NAMALWA (cell line): ENCODE data around the gene TSPAN10.

Experiments used
- DNase-seq: peaks from one replicate; pipeline ENCODE4 v3.0.0-alpha.2; 2015; ENCODE audit warnings: low spot score

Gene TSPAN10

DNA sequence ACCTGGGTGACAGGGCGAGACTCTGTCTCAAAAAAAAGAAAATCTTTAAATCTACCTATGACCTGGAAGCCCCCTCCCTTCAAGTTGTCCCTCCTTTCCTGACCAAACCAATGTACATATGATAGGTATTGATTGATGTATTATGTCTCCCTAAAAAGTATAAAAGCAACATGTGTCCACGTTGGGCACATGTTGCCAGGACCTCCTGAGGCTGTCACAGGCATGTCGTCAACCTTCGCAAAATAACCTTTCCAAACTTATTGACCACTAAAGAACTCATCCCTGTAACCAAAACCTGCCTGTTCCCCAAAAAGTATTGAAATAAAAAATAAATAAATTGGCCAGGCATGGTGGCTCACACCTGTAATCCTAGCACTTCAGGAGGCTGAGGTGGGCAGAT lies 25.0 kb downstream of the TSPAN10 start:
- DNase-seq, result no peak

DNA sequence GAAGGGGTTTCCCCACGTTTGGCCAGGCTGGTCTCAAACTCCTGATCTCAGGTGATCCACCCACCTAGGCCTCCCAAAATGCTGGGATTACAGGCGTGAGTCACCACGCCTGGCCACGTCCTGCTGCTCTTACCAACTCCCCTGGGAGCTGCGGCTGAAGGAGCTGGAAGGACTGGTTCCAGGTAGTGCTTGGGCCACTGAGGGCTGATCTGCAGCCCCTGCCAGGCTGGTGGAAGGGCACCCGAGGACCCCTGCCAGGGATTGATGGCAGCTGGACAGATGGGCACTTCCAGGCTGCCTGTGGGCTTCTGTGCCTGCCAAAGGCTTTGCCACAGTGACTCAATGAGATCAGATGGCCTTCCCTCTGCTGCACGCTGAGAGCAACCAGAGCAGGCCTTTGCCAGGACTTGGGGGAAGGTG lies 27.1 kb downstream of the TSPAN10 start:
- no peak for DNase-seq

DNA sequence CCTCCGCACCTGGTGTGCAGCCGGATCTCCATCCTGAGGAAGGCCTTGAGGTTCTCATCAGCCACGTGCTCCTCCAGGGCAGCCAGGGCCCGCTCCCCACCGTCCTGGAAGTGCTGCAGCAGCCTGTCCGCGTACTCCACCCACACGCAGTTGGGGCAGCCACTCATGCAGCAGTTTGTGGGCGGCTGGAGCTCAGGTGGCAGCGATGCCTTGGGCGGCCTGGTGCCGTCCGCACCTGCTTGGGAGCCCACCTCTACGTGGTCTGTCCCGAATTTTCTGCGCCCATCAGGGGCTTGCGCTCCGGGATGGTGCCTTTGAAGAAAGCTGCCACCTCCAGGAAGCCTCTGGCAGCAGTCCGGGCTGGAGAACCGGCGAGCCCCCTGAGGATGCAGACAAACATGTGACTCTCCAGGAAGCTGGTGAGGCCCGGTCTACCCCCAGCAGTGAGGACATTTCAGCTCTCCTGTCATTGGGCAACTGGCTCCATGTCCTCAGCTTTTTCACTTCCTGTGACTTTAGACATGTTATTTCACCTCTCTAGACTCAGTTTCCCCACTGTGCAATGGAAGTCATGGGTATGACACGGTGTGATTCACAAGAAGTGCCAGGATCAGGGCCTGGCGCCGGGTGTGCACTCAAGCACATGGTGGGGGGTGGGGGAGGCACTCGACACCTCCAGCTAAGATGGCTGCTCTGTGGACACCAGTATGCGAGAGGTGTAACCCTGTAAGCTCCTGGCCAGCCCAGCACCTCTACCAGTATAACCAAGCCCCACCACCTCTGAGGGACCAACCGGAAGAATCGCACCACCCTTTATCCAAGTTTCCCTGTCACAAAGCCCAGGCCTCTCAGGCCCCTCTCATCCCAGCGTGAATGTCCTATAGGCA lies 28.5 kb downstream of the TSPAN10 start:
- DNase-seq, result peak; percentile 46

DNA sequence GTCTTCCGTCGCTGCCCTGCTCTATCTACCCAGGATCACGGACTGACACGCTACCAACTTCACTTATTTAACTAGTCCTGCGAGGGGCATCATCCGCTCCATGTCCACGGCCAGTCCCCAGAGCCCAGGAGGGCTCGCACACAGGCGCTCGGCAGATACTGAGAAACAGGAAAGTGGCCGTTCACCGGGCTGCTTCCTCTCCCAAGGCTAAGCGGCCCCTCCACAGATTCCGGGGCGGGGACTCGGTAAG lies 29.0 kb downstream of the TSPAN10 start:
- no peak for DNase-seq

DNA sequence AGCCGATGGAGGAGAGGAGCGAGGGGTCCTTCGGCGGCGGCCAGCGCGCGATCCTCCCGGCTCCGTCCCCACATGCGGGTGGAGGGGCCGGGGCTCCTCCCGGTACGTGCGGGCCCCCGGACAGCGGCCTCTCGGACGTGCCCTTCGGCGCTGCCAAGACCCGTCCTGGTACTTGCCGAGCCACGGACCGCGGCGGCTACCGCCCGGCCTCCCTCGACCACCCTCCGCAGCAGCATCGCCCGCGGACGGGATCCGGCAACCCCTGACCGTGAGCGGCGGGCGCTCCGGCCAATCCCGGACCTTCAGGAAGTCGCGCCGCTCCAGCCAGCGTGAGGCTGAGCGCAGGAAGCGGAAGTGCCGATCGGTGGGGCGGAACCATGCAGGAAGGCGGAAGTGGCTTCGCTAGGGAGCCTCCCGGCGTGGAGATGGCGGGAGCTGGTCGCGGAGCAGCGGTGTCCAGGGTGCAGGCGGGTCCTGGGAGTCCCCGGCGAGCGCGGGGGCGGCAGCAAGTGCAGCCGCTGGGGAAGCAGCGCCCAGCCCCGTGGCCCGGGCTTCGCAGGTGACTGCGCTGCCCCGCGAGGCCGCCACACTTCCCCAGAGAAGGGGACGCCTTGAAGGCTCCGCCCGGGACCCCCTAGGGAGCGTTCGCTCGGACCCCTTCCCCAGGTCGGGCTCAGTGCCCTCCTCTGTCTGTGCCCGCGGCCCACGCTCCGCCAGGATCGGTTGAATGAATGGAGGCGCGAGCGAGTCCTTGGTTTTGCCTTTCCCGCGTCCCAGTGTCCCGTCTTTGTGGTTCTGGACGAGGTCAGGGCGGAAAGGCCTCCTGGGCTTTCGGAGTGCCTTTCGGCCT lies 29.6 kb downstream of the TSPAN10 start, which contains the start of the genes CCDC137 and OXLD1:
Gene CCDC137, plus strand, starts transcription at position 396 of the 850 bp plus-strand sequence. Its CDS starts 30 bp downstream, at position 426.
Gene OXLD1, minus strand, starts transcription at position 264 of the 850 bp plus-strand sequence. Its CDS starts 28 bp downstream, at position 236.
- DNase-seq, result peak; percentile 94

DNA sequence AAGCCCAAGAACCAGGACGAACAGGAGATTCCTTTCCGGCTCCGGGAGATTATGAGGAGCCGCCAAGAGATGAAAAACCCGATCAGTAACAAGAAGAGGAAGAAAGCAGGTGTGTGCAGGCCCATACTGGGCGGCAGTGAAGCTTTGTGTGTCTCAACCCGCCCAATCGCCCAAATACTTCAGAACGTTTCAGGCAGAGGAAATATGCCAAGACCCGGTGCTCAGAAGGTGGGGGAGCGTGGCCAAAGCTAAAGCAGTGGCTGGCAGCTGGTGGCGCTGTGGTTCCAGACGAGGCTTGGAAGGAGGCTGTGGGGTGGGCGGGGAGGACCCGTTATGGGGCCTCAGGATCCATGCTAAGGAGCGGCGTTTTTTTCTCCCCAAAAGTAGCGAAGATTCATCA lies 30.8 kb downstream of the TSPAN10 start:
- DNase-seq, result peak; percentile 41

DNA sequence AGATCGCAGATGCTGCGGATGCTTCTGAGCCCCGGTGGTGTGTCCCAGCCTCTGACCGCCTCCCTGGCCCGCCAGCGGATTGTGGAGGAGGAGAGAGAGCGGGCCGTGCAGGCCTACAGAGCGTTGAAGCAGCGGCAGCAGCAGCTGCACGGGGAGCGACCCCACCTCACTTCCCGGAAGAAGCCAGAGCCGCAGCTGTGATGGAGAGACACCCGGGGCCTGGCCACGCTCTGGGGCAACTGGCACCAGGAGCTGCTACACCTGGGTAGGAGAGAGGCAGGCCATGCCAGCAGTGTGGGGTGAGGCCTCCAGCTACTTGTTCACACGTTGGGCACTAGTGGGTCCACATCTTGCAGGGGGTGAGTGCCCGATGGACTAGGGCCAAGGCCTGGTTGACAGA lies 35.5 kb downstream of the TSPAN10 start:
- no peak for DNase-seq

DNA sequence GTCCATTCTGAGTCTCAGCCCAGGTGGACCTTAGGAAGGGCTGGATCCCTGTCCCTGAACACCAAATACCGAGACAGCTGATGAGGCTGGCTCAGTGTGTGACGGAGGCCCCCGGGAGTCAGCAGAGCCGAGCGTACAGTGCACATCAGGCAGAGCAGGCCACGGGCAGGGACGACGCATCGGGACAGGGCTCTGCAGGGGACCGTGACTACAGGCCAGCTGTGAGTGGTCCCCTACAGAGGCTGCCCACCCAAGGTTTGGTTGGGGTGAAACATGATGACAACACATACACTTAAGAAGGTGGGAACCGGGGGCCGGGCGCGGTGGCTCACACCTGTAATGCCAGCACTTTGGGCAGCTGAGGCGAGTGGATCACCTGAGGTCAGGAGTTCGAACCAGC lies 36.0 kb downstream of the TSPAN10 start:
- DNase-seq, result no peak

DNA sequence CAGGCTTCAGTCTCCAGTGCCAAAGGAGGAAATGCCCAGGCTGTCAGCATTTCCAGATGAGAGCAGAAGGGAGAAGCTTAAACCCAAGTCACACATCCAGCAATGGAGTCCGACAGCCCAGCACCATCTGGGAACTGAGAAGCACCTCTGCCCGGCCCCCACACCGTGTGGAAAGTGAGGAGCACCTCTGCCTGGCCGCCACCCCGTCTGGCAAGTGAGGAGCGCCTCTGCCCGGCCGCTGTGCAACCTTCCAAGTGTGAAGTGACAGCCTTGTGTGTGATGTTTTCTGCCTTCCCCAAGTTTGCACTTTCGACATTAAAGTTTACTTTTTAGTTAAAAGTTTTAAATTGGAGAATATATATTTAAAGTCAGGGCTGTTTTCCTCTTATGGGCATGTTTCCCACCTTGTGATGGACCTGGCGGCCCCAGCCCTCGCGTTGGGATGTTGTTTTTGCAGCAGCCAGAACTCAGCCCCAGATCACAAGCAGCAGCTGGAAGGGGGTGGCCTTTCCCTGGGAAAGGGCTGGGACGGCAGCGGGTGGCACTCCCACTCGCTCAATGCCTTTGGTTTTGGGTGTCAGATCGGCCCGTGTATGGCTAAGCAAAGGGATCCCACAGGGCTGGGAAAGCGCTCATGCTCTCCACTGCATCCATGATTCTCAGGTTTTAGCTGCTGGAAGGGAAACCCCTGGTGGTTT lies 36.7 kb downstream of the TSPAN10 start:
- no peak for DNase-seq

DNA sequence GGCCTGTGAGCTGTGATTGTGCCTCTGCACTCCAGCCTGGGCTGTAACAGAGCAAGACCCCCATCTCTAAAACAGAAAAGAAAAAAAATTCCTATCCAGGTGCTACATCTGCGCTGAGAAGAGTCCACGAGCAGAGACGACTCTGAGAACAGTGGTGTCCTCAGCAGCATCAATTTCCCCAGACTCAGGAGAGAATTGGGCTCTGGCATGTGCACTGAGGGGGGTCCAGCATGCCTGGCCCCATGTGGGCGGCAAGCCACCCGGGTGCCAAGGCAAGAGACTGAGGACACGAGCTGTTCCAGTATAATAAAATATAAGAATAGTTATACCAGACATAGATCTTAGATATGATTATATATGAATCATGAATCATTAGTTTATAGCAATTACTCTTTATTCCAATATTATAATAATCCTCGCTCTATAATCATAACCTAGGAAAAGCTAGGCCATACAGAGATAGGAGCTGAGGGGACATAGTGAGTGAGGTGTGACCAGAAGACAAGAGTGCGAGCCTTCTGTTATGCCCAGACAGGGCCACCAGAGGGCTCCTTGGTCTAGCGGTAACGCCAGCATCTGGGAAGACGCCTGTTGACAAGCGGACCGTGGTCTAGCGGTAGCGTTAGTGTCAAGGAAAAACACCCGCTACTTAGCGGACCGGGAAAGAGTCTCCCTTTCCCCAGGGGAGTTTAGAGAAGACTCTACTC lies 38.7 kb downstream of the TSPAN10 start:
- peak; percentile 54 for DNase-seq

DNA sequence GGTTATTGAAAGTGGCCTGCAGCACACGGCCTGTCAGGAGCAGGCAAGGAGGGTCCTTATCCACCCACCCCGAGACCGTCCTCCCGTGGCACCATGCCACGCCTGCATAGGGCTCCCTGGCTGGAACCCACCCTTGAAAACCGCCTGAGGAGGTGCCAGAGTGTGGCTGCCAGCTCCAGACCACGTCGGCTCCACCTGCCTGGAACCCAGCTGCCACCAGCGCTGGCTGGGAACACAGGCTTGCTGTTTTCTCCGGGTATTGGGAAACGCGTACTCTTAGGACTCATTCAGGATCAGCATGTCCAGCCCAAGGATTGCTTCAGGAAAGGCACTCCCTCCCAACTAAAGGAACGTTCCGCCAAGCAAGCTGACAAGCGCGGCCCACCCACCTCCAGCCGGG lies 39.9 kb downstream of the TSPAN10 start:
- no peak for DNase-seq

DNA sequence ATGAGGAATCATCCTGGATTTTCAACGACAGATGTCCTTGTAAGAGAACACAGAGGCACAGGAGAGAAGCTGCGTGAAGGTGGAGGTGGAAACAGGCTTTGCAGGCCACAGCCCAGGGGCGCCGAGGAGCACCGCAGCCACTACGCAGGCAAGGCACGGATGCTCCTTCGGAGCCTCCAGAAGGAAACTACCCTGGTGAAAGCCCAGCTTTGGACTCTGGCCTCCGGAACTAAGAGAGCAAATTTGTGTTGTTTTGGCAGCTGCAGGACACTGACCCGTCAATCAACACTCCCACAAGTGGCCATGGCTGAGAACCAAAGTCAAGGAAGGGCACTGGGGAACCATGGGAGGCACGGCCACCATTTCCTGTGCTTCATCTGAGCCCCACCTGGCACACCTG lies 43.2 kb downstream of the TSPAN10 start:
- DNase-seq, result no peak

DNA sequence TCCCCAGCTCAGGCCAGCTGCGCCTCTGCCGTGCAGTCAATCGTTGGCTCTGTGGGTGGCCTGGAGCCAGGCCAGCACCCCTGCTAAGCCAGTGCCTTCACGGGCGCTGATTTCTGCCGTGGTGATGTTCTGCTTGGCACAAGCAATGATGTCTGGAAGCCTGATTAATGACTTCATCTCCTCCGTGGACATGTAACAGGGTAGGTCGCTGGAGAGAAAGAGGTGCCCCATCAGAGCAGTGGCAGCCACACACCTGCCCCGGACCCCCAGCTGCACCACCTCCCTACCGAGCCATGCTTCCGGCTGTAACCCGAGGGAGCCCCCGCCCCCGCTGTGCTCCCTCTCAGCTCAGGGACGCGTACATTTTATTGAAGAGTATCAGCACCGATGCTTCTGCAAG lies 44.7 kb downstream of the TSPAN10 start:
- no peak for DNase-seq

DNA sequence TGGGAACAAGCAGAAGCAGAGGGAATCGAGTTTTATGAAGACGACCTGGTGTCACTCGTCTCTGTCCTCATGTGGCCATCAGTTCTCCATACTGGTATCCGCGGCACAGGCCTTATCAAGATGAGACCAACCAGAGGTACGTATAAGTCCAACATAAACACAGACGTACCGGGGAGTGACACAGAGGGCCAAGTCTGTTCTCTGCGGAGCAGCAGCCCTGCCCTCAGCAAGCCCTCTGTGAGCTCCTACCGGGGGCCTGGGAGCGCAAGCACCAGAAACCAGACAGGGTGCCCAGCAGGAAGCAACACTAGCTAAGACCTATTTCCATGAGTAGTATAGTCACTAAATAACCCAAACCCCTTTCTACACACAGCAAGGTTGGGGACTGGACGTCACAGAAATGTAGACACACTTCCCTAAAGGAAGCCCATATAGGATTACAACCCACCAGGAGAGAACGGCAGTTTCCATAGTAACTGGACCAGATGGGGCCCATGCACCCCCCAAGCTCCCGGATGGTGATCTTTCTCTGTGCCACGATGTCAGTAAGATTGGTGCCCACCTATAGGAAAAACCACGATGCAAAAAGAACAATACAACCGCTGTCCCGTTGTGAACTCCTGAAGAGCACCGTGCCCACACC lies 45.7 kb downstream of the TSPAN10 start:
- DNase-seq, result no peak

DNA sequence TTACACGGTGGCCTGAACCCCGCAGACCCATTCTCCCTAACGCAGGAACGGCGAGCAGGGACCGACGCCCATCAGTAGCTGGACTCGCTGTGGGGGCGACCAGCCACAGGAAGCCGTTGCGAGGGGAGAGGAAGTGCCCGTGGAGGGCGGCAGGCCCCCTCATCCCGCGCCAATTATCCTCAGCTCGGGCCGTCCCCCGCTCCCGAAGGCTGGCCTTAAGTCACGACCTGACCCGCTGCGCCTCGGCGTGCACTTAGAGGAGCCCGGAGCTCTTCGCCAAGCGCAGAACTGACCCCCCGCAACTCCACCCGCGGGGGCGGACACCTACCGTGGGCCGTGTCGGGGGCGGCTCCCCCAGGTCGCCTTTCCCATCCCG lies 46.2 kb downstream of the TSPAN10 start:
- no peak for DNase-seq

DNA sequence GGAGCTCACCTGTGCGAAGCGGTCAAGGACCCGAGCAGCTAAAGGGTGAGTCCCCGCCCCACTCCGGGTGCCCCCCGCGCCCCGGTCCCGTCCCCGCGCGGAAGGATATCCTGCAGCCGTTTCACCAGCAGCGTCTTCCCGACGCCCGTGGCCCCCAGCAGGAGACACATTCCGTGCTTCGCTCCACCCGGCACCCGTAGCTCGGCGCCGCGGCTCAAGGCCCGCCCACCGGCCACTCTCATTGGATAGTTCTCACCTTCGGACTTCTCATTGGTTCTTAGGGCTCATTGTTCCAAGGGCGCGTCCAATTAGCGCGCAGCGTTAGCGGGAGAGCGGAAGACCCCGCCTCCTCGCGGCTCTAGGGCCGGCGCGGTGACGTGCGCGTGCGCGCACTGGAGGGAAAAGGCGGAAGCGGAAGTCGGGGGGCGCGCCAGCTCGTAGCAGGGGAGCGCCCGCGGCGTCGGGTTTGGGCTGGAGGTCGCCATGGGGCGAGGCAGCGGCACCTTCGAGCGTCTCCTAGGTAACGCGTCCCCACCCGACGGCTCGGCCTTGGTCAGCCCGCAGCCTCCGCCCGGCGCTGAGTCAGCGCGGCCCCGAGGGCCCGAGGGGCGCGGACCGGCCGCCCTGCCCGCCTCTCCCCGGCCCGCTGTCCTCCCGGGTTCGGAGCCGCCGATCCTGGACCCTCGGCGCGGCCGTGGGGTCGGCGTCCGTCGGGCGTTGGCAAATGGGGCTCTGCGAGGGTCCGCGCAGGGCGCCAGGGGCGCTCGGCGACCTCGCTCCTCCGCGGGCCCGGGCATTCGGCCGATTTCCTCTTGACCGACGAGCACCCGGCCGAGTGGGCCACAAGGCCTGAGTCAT lies 46.8 kb downstream of the TSPAN10 start, which contains the start of the genes ARL16 and HGS:
Gene ARL16, minus strand, starts transcription at position 214 of the 858 bp plus-strand sequence. Its CDS starts 44 bp downstream, at position 170.
Gene HGS, plus strand, starts transcription at position 428 of the 858 bp plus-strand sequence. Its CDS starts 56 bp downstream, at position 484.
- DNase-seq, result peak; percentile 99

DNA sequence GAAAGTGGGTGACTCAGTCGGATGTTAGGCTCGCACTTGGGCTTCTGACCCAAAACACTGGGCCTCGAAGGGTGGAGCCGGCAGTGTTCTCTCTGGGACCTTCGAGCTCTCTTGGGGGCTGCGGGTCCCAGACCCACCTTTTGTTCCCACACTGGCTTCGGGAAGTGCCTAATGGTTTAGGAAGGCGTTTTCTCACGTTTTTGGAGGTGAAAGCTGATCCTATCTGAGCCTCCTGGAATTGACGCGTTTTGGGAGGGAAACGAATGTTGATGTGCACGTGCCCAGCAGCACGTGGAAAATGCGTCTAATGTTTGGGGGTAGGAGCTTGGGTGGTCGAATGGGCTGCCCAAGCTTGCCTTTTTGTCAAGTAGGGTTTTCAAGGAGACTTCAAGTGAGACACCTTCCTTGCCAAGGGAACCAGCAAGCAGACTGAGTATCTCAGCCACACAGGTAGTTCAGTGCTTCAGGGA lies 47.5 kb downstream of the TSPAN10 start:
- DNase-seq, result no peak

DNA sequence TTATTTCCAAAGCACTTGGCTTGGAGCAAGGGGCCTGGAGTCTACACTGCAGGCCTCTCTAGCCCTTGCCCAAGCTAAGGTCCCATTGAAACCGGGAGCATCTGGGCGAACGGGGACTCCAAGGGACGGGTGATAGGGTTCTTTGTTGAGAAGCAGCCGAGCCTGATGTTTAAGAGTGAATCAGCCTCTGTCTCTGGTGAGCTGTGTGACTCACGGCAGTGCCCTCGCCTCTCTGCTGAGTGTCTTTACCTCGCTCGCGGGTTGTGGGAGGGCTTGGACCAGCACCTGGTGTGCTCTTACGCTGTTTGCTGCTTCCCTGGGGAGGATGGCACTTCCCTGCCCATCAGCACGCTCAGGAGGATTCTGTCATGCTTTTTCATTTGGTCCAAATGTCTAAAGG lies 48.1 kb downstream of the TSPAN10 start:
- peak; percentile 50 for DNase-seq

DNA sequence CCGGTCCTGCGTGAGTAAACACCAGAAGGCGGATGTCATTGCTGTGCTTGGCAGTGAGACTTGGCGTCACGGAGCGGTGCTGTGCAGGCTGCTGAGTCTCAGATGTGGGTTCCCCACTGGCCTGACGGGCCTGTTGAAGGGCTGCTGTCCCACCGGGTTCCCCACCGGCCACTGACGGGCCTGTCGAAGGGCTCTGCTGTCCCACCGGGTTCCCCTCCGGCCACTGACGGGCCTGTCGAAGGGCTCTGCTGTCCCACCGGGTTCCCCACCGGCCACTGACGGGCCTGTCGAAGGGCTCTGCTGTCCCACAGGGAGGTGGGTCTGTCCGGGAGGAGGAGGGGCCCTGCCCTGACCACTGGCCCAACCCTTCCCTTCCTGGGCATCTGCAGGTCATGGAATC lies 49.6 kb downstream of the TSPAN10 start:
- no peak for DNase-seq
